HG02623 (cell line): ENCODE data around the gene CCDC177.

Experiments
- ATAC-seq: cut with Tn5 transposase; IDR thresholded peaks from one replicate; pipeline ENCODE4 v1.9.1; 2021; ENCODE audit warnings: moderate library complexity; ENCODE audit not compliant: unreplicated experiment

Gene CCDC177

DNA sequence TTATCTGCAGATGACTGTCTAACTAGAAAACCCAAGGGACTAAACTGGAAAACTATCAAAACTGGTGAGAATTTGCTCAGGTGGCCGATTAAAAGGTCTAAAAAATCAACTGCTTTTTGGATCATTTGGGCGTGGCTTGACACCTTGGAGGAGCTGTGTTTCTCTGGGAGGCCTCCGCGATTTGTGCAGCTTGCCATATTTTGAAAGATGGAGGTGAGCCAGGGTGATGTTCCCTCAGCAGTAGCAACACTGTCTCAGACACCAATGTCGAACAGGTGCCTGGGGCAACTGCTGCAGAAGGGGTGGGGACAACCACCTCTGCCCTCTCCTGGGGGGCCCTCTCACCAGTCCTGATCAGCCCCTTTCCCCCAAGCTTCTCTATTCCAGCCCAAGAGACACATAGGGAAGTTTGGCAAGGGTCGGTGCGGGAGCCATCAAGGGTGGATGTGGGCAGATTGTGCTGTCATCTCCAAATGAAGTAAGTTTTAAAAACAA lies 3.8 kb downstream of the CCDC177 start:
- ATAC-seq: no peak

DNA sequence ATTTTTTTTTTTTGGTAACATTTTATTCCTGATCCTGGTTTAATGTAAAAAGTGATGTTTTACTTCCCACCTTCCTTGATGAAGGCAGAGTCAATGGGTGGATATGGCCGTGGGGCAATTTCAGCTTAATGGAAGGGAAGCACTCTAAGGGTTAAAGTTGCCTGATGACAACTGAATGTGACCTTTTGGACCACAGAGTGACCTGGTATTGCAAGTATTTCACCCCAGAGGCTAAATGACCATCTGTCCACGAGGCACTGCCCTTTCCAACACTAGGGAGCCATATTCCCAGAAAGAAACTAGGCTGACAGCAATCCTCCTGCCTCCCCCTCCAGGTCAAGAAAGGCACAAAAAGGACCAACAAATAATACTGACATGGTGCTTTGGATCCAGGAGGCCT lies 4.8 kb downstream of the CCDC177 start:
- ATAC-seq: no peak

DNA sequence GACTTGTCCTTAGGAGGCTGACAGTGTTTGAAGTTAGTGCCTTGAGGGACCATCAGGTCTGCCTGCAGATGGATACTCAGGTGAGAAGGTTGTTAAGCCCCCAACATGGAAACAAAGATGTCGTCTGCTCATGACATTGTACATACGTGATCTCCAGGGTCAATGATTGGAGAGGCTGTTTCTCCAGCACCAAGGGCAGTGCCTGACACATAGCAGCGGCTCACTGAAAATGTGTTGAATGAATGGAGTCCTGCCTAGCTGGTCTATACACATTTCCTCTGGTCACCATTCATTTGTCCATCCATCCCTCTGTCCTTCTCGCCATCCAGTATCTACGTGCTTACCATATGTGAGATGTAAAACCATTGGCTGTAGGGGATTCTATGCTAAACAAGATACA lies 7.1 kb downstream of the CCDC177 start:
- no peak for ATAC-seq

DNA sequence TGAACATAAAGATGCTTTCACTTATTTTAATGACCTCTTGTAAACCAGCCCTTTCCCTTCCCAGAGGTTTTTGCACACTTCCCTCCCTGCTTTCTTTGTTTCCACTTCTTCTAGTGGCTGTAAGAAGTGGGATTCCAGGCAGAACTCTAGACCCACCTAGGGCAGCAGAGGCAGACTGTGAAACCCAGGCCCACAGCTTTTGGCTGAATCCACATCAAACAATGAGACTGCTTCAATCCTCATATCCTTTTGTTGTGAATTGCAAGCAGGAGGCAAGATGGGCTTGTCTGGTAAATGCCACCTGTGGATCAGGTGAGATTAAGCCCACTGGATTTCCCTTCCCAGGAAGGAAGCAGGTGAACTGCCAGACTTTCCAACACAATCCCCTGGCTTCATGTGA lies 12.8 kb downstream of the CCDC177 start:
- no peak for ATAC-seq

DNA sequence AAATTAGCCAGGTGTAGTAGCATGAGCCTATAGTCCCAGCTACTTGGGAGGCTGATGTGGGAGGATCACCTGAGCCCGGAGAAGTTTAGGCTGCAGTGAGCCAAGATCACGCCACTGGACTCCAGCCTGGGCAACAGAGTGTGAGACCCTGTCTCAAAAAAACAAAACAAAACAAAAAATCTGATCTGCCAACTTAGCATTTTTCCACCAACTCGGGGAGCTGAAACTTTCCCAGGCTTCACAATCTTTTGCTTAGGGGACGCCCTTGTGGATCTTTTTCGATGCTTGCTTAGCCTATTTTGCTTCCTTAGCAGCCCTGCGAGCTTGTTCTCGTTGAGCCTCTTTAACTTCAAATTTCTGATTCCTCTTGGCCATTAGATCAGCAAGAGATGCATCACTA lies 13.8 kb downstream of the CCDC177 start:
- ATAC-seq: no peak

DNA sequence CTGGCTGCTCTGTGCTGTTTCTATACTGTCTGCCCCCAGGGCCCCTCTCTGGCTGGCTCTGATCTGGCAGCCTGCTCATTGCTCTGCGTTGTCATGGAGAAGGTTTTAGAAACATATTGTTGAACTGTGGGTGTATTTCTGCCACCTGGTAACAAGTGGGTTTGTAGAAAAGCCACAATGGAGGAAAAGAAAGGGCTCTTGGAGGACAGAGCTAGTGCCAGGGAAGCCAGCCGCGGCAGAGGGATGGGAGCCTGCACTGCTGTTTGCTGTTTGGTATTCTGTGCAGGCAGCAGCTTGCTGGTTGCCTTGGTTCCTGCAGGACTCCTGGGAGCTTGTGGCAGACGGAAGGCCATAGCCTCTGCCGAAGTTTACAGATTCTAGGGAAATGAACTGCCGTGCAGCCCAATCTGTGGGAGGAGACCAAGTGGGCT lies 15.1 kb downstream of the CCDC177 start:
- ATAC-seq: no peak

DNA sequence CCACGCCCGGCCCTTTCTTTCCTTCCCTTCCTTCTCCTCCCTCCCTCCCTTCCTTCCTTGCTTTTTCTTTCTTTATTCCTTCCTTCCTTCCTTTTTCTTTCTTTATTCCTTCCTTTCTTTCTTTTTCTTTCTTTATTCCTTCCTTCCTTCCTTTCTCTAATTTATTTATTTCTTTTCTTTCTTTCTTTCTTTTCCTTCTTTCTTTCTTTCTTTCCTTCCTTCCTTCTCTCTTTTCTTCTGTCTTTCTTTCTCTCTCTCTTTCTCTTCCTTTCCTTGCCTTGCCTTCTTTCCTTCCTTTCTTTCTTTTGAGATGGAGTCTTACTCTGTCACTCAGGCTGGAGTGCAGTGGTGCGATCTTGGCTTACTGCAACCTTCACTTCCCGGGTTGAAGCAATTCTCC lies 15.9 kb downstream of the CCDC177 start:
- no peak for ATAC-seq

DNA sequence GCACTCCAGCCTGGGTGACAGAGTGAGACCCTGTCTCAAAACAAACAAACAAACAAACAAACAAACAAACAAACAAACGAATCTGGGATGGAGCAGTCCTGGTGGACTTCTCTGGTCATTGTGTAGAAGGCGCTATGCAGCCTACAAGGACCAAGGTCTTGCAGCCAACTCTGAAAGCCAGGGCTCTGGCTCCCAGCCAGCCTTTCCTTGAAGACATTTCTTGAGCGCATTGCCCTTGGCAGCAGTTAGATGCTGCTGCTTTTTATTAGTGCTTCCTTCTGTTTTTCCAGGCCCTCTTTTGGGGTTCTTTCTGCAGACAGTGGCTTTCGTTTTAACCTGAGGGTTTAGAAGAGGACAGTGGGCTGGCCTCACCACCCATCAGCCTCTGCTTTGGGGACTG lies 20.2 kb downstream of the CCDC177 start:
- no peak for ATAC-seq

DNA sequence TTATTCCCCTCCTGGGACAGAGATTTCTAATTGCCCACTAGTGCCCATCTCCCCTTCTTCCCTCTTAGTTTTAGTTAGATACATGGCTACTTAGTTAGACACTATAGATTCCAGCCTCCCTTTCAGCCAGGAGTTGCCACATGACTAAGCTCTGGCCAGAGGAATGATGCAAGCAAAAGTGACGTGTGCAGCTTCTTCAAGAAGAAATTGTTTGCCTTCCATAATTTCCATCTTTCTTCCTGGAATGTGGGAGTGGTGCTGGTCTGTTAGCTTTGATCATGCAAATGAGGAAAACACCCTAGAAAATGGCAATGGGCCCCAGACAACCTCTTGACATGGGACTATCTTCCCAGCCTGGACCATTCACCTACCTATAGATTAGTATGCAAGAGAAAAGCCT lies 21.4 kb downstream of the CCDC177 start:
- no peak for ATAC-seq

DNA sequence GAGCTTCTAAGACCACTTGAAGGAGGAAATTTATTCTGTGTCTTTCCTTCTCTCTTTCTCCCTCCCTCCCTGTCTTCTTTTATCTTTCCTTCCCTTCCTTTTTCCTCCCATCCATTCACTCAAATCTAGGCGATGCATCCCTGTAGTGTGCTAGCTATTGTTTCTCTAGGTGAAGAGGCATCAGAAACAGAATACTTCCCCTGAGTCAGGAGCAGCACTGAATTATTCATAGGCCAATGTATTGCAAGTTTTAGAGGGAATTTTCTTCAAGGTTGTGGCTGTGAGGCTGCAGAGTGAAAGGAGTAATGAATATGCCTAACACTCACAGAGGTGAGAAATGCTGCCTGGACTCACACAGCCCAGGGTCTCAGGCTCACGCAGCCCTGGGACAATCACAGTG lies 23.2 kb downstream of the CCDC177 start:
- ATAC-seq: no peak

DNA sequence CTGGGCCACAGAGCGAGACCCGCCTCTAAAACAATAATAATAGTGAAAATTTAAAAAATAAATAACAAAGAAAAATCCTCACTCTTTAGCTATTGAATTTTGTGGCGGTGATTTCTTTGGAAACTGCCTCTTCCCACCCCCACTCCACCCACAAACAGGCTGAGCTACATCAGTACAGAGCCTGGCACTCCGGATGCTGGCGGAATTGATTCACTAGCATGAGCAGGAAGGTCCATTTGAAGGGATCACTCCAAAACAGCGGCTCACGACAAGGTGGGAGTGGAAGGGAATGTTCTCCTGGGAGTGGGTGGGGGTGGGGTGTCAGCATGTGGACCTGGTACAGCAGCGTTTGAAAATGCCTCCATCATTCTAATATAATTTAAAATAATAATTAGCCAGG lies 26.1 kb downstream of the CCDC177 start:
- ATAC-seq: no peak

DNA sequence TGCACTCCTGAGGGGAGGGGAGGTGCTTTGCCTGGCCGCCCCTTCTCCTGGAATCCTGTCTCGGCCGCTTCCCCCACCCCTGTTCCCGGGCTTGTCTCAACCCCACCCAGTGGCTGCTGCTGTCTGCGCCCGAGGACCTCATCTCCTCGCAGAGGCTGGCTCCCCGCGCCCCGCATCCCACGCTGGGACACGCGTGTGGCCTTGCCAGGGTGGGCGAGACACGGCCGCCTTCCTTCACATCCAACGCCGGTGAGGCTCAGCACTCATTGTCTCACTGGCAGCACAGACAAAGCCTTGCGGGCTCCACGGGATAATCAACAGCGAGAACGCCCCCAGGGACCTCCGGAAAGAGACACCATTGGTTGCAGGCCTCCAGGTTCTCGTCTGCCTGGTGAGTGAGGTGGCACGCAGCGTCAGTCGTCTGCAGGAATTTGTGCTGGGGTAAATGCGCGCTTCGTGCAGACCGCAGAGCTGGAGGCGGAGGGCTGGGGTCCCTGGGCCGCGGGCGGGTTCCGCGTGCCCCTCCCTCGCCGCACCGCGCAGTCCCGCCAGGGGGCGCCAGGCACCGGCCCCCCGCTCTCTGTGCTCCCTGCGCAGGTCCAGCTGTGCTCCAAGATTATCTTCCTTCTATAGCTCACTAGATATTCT lies 26.8 kb downstream of the CCDC177 start:
- ATAC-seq: no peak

DNA sequence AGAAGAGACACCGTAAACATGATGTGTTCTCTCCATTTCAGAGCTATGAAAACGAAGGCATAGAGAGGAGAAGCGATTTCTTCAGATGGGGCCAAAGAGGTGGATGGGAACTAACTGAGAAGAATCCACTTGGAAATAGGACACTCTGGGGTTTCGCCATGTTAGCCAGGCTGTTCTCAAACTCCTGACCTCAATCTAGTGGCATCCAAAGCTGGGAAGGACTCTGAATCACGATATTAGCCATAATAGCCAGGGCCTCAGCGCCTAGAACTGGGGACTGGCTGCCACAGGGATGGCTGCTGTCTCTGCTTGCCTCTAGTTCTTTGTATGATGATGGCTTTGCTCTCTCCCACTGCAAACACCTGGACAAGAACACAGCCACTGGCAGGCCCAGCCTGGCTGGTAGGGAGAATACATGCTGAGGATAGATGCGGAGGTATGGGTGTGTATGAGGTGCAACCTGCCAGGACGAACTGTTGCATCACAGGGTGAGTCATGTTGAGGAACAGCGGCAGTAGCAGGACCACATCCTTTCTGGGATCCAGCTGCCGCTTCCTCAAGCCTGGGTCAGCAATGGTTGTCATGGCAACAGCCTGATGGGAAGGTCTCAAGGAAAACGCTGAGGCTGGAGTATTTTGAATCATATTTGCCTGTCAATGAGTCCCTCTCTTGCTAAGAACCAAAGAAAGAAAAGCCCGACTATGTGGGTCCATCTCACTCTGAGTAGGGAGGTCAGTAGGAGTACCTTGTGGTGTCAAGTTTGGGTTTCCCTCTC lies 31.1 kb downstream of the CCDC177 start:
- ATAC-seq: no peak

DNA sequence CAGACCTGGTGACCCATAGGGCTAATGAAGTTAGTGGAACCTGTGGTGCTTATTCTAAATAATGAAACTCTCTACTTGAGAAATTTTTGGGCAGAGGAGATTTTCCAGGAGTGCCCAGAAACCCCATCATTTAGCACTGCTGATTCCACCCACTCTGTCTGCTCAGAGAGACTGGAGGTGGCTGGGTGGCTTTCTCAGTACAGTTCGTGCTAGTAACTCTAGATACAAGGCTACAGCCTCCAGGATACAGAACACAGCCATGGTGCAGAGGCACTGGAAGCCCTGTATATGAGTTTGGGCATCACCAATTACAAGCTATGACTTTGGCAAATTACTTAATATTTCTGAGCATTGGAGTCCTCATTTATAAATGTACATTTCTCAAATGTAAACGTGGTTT lies 32.4 kb downstream of the CCDC177 start:
- ATAC-seq: no peak

DNA sequence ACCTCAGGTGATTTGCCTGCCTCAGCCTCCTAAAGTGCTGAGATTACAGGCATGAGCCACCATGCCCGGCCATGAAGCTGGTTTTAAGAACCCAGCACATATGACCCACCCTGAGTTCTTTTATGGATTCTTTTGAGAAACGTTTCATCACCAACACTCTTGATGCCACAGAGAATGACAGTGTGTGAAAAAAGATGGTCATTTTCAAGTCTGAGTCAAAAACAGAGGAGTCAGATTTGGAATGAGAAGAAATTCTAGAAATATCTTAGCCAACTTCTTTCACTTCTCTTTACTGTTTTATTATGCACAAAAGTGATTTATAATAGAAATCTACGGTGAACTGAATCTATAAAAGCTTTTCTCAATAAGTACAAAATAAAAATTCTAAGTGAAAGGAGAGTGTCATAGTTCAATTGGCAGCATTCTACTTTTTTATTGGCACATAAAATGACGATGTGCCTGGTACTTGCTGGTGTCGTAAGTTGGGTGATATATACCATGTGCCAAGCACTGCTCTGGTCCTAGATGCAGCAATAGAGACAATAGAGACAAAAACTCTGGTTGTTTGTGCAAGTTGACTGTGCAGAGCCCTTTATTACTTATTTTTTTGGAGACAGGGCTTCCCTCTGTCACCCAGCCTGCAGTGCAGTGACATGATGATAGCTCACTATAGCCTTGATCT lies 33.9 kb downstream of the CCDC177 start:
- no peak for ATAC-seq

DNA sequence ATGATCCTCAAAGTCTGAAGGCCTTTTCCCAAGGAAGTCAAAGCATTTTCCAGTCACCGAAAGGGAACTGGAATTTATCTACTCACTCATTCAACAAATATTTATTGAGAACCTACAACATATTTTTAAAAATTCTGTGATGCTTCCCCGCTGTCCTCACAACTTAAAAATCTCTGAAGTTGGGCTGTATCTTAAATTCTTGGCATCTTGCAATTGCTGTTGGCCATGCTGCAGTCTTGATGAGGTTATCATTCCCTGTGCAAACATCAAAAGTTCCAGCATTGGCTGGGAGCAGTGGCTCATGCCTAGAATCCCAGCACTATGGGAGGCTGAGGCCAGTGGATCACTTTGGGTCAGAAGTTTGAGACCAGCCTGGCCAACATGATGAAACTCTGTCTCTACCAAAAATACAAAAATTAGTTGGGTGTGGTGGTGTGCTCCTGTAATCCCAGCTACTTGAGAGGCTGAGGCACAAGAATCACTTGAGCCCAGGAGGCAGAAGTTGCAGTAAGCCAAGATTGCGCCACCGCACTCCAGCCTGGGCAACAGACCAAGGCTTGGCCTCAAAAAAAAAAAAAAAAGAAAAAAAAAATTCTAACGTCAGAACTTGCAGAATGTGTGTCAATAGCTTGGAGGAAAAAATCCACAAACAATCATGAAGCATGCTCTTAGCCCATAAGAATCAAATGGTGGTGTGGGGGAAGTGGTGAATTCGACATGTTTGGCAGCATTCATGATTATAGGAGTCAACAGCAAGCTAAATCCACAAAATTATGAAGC lies 34.9 kb downstream of the CCDC177 start:
- no peak for ATAC-seq

DNA sequence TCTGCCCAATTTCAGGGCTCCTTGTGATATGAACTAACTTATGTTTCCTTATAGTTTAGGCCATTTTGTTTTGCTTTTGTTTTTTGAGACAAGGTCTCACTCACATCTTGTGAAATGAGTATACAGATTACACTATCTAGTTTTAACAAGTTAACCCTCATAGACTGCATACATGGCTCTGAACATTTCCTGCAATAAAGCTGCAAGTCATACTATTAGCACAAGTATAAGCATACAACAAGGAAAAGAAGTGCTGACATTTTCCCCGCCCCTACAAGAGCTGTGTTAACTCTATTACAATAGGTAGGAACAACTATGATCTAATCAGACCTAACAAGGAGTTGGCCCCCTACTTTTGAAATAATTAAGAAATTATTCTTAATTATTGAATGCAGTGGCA lies 35.9 kb downstream of the CCDC177 start:
- no peak for ATAC-seq

DNA sequence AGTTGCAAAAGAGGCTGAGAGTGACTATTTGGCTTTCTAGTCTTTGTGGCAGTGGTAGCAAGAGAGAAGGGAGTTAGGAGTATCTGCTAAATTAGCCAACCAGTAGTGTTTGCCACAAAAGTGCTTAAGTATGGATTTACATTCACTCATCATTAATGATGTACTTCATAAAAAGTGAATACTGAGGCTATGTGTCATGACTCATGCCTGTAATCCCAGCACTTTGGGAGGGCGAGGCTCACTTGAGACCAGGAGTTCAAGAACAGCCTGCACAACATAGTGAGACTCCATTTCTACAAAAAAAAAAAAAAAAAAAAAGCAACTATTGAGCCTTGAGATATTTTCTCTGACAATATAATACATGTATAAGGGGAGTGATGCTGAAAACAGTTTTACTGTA lies 36.8 kb downstream of the CCDC177 start:
- no peak for ATAC-seq

DNA sequence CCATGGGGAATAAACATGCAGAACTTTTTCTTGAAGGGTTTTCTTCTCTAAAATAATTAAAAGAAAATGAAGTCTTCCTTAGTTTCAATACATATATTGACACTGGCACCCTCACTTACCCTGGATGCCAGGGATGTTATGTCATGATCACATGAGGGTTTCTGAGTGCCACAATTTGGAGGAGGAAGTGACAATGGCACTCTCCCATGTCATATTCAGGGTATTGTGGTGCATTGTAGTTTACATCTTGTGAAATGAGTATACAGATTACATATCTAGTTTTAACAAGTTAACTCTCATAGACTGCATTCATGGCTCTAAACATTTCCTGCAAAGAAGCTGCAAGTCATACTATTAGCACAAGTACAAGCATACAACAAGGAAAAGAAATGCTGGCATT lies 37.7 kb downstream of the CCDC177 start:
- no peak for ATAC-seq

DNA sequence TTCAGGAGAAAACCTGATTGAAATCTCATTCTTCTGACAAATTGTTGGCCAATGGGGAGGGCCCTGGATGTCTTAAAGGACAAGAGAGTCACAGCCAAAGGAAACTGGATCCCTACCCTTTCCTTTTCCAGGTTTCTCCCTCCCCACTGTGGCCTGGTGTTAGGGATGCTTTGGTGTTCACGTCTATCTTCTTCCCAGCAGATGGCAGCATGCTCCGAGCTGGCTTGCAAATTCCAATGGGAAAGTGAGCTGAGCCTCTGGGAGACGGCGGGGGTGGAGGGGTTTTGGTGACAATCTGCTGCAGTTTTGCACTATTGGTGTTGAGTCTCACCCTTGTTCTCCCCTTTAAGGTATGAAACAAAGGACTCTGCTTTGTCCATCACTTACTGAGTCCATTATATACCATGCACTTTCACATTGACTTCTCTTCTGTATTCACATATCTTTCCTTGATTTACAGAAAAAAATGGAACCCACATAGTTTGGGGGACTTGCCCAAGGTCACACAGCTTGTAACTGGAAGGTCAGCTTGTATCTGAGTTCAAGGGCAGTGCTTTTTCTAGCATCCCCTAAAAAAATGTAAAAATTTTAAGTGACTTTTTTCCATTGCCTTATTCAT lies 39.3 kb downstream of the CCDC177 start:
- ATAC-seq: no peak
